ENCODE data around the gene USP21.
A peak's percentile ranks its signal among the peaks of the same experiment; 100 is the strongest.

The USP21 gene

GRCh38 chr1:161172776-161173376 is 13.6 kb downstream of the USP21 start:
- Histone ChIP-seq H3K27ac (no peak overlapping the region), H3K27me3 (no peaks in the 10 kb centered on the region), H3K4me3 (ENCODE audit: low read depth in 1 of 2, low read length in 1 of 2) (no peak overlapping the region), H3K9me3 (no peaks in the 10 kb centered on the region), H3K4me1 (ENCODE audit: control insufficient read depth in 1 of 2, insufficient read depth in 1 of 2, low read depth in 1 of 2, low read length in 1 of 2) (peaks cover 14 to 20% of the 10 kb centered on the region in 2 experiments), H3K36me3 (peaks cover 52% of the 10 kb centered on the region)
- TF ChIP-seq CTCF (IDR thresholded peaks at IDR 0.05): no peak

- TF ChIP-seq CTCF (IDR thresholded peaks at IDR 0.05): no peak
These were observed 14.4 kb downstream of the USP21 start for GRCh38 chr1:161173711-161174110.

GRCh38 chr1:161174911-161175310 is 15.6 kb downstream of the USP21 start:
- TF ChIP-seq CTCF (IDR thresholded peaks at IDR 0.05): no peak
- Histone ChIP-seq H3K4me3 (ENCODE audit: low read depth in 1 of 2, low read length in 1 of 2) (no peak overlapping the region), H3K27ac (no peak overlapping the region), H3K4me1 (ENCODE audit: control insufficient read depth in 1 of 2, insufficient read depth in 1 of 2, low read depth in 1 of 2, low read length in 1 of 2) (peaks cover 16 to 22% of the 10 kb centered on the region in 2 experiments), H3K27me3 (no peaks in the 10 kb centered on the region), H3K9me3 (no peaks in the 10 kb centered on the region), H3K36me3 (peaks cover 48% of the 10 kb centered on the region)

More at GRCh38 chr1:161173711-161174110, 14.4 kb downstream of the USP21 start:
- no peak overlapping the region for H3K27ac ChIP-seq
- peaks cover 16 to 22% of the 10 kb centered on the region in 2 experiments for H3K4me1 ChIP-seq (ENCODE audit: control insufficient read depth in 1 of 2, insufficient read depth in 1 of 2, low read depth in 1 of 2, low read length in 1 of 2)
- H3K9me3 ChIP-seq: no peaks in the 10 kb centered on the region
- H3K36me3 ChIP-seq: peaks cover 52% of the 10 kb centered on the region
- H3K27me3 ChIP-seq: no peaks in the 10 kb centered on the region
- H3K4me3 ChIP-seq (ENCODE audit: low read depth in 1 of 2, low read length in 1 of 2): no peak overlapping the region

GRCh38 chr1:161175771-161176453 is 16.6 kb downstream of the USP21 start:
- peak overlapping the region in 1 of 2 experiments; percentile 92 for H3K4me3 ChIP-seq (ENCODE audit: low read depth in 1 of 2, low read length in 1 of 2)
- H3K36me3 ChIP-seq: peaks cover 38% of the 10 kb centered on the region
- peaks cover 16 to 22% of the 10 kb centered on the region in 2 experiments for H3K4me1 ChIP-seq (ENCODE audit: control insufficient read depth in 1 of 2, insufficient read depth in 1 of 2, low read depth in 1 of 2, low read length in 1 of 2)
- H3K27ac ChIP-seq: no peak overlapping the region
- TF ChIP-seq CTCF (IDR thresholded peaks at IDR 0.05): no peak
- H3K27me3 ChIP-seq: no peaks in the 10 kb centered on the region
- H3K9me3 ChIP-seq: no peaks in the 10 kb centered on the region

- no peaks in the 10 kb centered on the region for H3K27me3 ChIP-seq
- H3K9me3 ChIP-seq: no peaks in the 10 kb centered on the region
- H3K27ac ChIP-seq: peak overlapping the region; percentile 78
- TF ChIP-seq CTCF (IDR thresholded peaks at IDR 0.05): no peak
- peak overlapping the region; percentile 82 to 92 for H3K4me3 ChIP-seq (ENCODE audit: low read depth in 1 of 2, low read length in 1 of 2)
- peaks cover 31% of the 10 kb centered on the region for H3K36me3 ChIP-seq
- H3K4me1 ChIP-seq (ENCODE audit: control insufficient read depth in 1 of 2, insufficient read depth in 1 of 2, low read depth in 1 of 2, low read length in 1 of 2): peaks cover 16 to 22% of the 10 kb centered on the region in 2 experiments
These were observed 17.3 kb downstream of the USP21 start for GRCh38 chr1:161176468-161177111.
